Measurements from ENCODE around the gene CBR4.
"Not testable (repeated sequence)": the region's sequence is repeated elsewhere in the genome, so short reads cannot be mapped to it uniquely, and the experiment has no call there.

The CBR4 gene

DNA sequence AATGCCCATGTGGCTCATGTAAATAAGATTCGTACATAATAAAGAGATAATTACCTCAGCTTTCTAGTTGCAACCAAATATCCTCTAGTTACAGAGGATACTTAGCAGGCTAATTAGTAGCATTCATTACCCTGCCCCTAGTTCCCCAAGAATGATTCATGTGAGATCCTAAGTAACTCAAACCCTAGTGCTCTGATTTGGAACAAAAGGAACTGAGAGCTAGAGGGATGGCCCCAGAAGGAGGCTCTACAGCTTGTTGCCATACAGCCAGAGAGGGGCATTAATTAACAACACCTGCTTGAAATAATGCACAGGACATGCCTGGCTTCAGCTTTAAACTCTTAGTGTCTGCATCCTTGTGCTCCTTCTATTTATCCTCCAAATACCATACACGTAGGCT is 32.6 kb upstream of the CBR4 start:
- DNase-seq (ENCODE audit: low read depth): no peak
- TF ChIP-seq, protein P1, sequence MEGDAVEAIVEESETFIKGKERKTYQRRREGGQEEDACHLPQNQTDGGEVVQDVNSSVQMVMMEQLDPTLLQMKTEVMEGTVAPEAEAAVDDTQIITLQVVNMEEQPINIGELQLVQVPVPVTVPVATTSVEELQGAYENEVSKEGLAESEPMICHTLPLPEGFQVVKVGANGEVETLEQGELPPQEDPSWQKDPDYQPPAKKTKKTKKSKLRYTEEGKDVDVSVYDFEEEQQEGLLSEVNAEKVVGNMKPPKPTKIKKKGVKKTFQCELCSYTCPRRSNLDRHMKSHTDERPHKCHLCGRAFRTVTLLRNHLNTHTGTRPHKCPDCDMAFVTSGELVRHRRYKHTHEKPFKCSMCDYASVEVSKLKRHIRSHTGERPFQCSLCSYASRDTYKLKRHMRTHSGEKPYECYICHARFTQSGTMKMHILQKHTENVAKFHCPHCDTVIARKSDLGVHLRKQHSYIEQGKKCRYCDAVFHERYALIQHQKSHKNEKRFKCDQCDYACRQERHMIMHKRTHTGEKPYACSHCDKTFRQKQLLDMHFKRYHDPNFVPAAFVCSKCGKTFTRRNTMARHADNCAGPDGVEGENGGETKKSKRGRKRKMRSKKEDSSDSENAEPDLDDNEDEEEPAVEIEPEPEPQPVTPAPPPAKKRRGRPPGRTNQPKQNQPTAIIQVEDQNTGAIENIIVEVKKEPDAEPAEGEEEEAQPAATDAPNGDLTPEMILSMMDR (IDR thresholded peaks at IDR 0.05; ENCODE audit: insufficient read depth, low read depth, low read length, missing control alignments): no peak
- no peak overlapping the region for H3K4me3 ChIP-seq (ENCODE audit: low read length)

- TF ChIP-seq, protein P1 (IDR thresholded peaks at IDR 0.05; ENCODE audit: insufficient read depth, low read depth, low read length, missing control alignments): no peak
- H3K4me3 ChIP-seq (ENCODE audit: low read length): no peak overlapping the region
- no peak for DNase-seq (ENCODE audit: low read depth)
Observed at GRCh38 chr4:169040559-169041261, 30.7 kb upstream of the CBR4 start.

- TF ChIP-seq, protein P1 (IDR thresholded peaks at IDR 0.05; ENCODE audit: insufficient read depth, low read depth, low read length, missing control alignments): no peak
- H3K4me3 ChIP-seq (ENCODE audit: low read length): no peak overlapping the region
- DNase-seq (ENCODE audit: low read depth): no peak
Observed at GRCh38 chr4:169039251-169039954, 29.3 kb upstream of the CBR4 start.

DNA sequence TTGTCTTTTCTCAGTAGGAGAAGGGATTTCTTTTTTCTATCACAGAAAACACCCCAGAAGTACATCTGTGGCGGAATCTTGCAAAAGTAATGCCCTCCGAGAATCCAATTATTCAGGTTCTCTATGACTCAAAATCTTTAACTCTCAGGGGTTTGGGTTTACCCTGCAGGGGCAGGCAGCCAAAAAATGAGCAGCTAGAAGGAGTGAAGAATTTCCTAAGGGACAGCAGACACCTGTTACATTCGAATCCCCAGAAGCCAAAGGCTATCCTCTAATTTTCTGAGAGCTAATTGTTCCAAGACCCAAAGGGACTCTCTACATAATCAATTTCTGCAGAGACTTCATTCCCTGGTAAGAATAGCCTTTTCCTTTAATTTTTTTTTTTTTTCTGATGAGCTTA is 27.5 kb upstream of the CBR4 start:
- TF ChIP-seq, protein P1 (IDR thresholded peaks at IDR 0.05; ENCODE audit: insufficient read depth, low read depth, low read length, missing control alignments): no peak
- DNase-seq (ENCODE audit: low read depth): no peak

GRCh38 chr4:169035871-169036620 is 26.0 kb upstream of the CBR4 start:
- not testable (repeated sequence) for DNase-seq (ENCODE audit: low read depth)

More for the DNA sequence above, 27.5 kb upstream of the CBR4 start:
- no peak overlapping the region for H3K4me3 ChIP-seq (ENCODE audit: low read length)

DNA sequence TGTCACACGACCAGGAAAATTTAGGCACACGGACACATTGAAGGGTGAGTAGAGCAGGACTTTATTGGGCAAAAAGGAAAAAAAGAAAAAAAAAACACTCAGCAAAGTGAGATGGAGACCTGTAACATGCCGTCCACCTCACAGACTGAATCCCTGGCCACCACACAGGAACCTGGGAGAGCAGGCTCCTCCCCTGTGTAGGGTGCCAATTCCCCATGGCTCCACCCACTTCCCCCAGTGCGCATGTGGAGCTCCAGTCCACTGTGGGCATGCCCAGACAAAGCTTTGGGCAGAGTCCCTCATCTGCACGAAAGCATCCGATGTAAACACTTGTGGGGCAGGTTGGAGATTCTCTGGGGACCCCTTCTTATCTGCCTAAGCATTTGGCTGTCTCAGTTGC is 23.6 kb upstream of the CBR4 start:
- H3K4me3 ChIP-seq (ENCODE audit: low read length): no peak overlapping the region
- peak; percentile 86 for DNase-seq (ENCODE audit: low read depth)
- TF ChIP-seq, protein P1 (IDR thresholded peaks at IDR 0.05; ENCODE audit: insufficient read depth, low read depth, low read length, missing control alignments): no peak

More at GRCh38 chr4:169035871-169036620, 26.0 kb upstream of the CBR4 start:
- not testable (repeated sequence) for H3K4me3 ChIP-seq (ENCODE audit: low read length)
